CD4-positive, alpha-beta T cell treated with Interleukin-10 for 1 hour (primary cell): ENCODE results near the gene GCA.
A peak's percentile ranks its signal among the peaks of the same experiment; 100 is the strongest.

Source experiments
- DNase-seq: peaks from one replicate; pipeline ENCODE4 v3.0.0-alpha.2; 2020

GCA gene

DNA sequence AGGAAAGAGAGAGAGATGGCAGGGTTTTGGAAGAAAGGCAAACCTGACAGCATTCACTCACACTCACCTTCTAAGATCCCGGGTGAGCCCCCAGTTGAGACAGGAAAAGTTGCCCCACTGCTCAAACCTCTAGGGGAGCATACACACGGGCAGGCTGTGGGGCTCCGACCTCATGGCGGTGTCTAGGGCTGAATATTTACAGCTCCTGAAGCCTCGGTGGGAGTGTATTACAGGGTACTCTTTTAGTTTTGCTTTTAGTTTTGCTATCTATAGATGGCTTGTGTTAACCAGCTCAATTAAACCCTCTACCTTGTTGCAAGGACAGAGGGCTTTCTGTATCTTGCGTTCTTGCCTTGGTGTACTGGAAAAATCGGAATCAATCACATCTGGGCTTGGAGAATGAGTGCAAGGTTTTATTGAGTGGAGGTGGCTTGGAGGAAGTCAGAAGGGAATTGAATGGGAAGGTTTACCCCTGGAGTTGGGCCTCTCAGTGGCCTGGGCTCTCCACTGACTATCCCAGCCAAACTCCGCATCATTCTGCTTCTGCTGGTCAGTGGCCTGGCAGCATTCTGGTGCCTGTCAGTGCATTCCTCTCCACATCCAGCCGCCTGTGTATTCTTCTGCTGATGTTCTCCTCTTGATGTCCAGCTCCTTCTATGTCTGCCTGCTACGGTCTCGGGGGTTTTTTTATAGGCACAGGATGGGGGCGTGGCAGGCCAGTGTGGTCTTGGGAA is 15.3 kb upstream of the GCA start:
- DNase-seq: no peak

DNA sequence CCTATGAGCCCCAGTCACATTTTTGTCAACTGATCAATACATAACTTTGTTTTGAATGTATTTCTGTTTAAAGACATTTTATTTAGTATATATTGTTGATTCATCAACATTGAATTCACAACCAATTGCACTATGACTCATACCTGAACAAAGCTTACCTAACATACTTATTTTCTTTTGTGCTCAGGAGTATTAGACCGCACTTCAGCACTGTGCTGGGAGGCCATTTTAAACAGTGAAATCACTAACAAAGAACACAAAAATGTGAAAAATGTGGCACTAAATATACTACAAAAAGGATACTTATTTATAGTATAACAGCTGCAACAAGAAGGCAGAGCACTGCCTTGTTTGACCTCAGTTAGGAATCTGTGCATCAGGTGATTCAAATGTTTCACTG is 13.1 kb upstream of the GCA start:
- DNase-seq: no peak

DNA sequence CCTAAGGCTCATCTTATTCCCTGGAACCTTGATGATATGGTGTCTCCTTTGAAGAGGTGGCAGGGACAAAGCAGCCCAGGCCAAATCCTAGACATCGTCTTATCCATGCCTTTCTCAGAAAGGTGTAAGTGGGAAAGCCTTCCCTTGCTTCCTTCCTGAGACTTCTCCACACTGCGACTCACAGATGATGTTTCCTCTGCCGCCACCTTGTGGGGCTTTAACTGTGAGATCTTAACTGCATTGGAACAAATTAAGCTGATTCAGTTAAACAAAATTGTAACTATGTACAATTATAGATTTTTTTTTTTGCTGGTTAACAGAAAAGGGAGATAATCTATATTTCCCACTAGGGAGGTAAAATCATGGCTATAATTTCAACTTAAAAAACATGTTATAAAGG is 10.0 kb upstream of the GCA start:
- peak; percentile 37 for DNase-seq

DNA sequence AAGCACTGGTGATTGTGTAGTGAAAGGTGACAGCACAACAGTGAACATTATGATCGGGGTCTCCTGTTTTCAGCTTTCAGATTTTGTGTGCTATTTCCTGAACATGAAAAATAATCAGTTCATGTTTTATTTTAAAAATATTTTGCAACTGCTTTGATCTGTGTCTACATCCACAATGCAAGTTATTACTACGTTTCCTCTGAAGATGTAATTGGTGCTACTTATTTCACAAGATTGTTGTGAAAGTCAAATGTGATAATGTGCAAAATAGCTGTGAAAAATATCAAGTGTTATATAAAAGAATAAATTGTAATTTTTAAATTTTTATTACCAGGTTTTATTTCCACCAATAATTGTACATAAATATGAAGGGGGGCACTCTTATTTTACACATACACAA is 6.1 kb upstream of the GCA start:
- DNase-seq: no peak

DNA sequence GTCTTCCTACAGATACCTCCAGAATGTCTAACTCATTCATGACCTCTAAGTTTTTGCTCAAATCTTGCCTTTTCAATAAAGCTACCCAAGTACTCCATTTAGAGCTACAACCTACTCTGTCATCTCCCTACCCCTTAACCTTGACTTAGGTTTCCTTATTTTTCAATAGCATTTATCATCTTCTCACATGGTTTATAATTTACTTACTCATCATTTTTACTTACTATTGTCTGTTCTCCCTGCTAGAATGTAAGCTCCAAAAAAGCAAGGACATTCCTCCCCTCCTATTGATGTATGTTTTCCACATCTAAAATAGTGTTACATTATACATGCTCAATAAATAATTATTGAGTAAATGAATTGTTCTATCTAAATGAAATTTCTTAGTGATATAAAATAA is 3.1 kb upstream of the GCA start:
- no peak for DNase-seq

DNA sequence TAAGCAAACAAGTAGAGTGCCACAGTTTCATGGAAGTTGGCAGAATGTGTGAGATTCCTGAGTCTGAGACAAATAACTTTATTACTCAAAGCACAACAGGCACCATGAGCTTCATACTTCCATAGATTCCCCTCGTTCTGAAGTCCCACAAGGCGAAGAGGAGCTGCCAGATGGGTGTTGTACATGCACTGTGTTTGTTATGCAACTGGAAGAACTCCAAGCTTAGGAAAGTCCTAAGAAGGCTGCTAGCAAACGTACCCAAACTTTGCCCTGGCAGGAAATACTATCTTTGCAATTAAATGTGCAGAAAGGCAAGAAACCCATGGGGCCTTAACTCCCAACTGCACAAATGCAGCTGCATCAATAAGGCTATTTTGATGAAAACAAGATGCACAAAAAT is 1.6 kb upstream of the GCA start:
- no peak for DNase-seq

DNA sequence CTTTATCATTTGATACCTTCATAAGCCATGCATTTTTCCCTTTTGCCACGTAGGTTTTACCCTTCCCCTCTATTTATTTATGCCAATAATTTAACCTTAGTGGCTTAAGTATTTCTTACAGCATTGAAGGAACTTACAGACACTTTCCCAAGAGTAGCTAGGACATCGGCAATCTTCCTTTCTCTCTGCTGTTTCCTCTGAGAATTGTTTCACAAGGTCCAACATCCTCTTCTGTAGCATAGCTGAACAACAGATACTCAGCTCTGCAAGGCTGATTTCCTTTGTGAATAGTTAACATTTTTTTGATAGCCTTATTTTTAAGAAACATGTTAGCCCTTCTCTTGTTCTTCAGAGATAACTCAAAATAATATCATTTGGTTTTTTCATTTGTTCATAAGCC is 1.1 kb upstream of the GCA start:
- no peak for DNase-seq

DNA sequence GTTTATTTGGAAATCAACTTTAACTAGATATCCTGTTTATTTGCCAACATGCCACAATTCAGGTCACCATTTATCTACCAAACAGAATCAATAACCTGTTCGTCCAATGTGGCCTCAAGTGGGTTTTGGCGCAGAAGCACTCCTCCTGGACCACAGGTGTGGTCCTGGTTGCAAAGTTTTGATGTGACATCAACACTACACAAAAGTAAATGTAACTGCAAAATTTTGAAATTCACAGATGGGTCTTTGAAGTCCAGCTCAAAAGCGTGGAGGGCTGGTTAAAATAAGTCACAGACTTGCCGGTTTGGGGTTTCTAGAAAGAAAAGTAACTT is 474 bp upstream of the GCA start:
- DNase-seq: no peak

DNA sequence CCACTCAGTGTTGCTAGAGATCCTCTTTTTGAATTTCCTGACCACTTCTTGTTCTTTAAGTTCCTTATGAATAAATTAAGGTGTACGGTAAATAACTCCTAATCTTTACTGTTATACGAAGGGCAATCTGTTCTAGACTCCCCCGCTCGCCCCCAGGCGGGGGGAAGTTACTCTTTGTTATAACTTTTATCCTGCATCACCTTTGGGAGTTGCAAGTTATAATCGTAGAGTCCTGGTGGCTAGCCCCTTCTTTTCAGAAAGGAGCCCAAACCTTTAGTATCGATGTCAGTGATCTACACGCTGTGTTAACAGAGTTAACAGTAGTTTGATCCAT is 652 bp downstream of the GCA start:
- DNase-seq: no peak

DNA sequence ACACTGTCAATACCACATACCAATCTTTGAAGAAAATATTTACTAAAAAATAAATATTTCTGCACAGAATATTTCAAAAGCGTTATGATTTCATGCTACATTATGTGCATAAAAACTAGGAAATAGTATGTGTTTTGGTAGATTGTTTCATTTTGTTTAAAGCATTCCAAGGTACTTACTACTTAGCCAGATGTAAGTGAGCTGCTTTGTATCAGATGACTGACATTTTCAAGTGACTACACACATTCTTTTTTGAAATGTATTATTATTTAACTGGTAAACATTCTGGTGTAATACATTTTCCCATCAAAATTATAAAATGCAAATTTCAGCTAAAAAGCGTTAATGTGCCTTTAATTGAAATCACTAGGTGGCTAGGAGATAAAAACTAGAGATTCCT is 21.5 kb downstream of the GCA start:
- no peak for DNase-seq

DNA sequence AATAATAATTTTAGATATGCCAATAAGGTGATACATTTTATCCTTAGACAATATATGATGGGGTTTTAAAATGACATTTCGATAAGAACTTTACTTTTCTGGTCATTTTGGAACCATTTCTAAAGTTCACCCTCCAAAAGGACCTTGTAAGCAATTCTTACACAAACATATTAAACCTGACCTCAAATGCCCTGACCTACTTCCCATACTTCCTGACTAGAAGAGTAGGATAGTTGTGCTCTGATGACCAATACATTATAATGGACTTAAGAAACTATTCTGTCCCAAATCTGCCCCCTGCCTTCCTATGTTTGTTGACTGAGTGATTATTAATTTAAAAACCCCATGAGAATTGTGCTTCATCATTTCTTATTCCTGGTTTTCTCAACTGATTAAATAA is 24.6 kb downstream of the GCA start:
- no peak for DNase-seq

DNA sequence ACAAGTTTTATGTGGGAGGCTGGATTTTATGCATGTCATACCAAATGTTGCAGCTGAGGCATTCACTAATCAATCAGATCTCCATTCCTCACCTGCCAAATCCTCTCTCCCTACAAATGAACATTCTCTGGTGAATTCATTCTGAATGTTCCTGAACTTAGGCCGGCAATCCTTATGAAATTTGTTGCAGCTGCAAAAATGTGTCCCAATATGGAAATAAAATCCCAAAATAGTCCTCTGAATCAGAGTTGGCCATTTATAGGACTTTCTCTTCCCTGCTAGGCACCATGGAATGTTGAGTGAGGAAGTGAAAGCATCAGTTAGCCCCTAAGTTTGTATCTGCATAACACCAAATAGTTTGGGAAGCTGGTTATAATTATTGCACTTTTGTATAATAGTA is 25.6 kb downstream of the GCA start:
- no peak for DNase-seq

DNA sequence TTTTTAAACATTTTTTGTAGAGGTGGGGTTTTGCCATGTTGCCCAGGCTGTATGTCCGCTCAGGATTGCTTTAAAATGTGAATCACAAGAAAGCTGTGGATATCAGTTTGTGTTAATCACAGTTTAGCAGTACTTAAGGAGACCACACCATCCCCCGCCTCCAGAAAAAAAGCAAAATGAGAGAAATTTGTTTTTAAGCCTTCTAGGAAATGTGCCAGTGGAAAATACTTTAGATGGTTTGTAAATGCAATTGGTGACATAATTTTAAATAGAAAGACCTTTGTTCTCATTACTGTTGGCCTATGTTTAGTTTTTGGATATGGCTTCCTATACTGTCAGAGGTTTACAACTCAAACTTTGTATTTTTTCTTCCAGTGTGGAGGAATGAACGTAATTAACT is 27.0 kb downstream of the GCA start:
- DNase-seq: no peak

DNA sequence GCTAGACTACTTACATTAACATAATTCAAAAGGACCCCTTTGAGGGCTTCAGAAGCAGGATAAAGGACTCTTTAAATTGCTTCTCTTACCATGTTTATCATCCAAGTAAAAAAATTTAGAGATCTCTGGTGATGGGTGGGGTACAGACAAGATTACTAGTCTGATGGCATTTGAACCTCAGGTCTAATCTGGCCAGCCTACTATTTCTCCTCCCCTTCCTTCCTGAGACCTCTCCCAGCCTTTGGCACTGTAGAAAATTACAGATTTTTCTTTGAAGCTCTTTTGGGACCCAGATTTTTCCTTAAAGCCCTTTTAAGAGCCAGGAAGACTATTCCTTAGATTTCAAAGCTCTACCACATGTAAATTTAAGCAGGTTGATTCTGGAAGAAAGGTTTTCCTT is 28.9 kb downstream of the GCA start:
- no peak for DNase-seq

DNA sequence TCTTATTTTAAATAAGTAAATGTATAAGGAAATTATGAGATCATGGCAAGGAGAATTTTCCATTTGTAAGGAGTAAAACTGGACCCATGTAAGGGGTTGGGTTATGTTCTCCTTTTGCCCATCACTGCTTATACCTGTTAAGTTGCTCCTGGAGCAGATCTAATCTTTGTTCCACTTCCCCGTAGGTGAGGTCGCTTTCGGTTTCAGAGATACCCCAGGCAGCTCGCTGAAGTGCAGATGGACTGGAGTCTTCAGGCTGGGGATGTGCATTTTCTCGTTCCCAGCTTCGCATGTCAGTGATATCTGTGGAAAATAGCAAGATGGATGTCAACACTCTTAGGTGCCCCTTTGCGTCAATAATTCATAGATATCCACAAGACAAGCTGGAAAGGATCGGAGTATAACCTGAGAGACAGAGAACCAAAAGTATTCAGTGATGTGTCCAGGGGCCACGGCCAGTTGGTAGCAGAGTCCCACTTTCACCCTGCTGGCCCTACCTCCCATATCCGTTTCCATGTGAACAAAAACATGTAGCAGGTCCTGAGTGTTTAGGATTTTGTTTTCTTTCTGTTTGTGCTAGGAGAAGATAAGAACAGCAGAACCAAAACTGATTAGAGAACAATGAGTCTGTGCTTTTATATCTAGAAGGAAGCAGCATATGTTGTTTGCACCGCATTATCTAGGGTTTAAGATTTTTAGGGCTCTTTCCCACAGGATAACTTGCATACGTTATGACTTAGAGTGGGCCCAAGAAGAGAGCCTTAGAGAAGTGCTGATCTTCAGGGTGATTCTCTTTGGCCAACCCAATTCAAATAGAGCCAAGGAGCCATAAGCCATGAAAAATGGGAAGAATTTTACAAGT is 36.0 kb downstream of the GCA start:
- no peak for DNase-seq

DNA sequence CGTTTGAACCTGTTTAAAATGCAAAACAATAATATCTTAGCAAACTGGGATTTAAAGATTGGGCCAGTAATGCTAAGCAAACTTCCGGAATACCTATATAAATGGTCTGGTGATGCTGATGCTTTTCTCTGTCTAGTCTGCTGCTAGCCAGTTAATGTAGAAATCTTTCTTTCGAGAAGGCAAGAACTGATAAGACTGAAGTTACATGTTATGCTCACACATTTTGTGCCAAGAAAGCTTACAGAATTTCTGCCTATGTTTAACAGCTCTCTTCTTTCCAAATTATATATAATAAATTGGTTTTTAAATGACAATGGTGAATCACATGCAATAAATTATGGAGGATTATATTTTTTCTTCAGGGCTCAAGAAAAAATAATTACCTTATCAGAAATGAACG is 37.9 kb downstream of the GCA start:
- DNase-seq: no peak

DNA sequence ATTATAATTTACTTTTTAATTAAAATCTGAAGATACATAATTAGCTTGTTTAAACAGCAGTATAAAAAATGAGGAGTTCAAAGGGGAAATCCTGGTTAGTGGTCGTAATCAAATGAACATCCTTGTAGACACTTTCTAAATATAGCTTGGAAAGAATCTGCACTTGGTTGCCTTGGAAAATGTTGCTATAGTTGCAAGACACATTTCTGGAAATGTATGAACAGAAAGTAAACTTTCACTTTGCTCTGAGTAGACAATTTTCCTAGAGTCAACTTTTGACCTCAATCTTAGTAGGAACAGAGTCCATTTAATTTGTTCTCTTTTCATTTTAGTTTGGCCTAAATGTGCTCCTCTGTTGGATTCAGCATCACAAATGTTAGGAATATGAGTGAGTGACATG is 38.3 kb downstream of the GCA start:
- no peak for DNase-seq

DNA sequence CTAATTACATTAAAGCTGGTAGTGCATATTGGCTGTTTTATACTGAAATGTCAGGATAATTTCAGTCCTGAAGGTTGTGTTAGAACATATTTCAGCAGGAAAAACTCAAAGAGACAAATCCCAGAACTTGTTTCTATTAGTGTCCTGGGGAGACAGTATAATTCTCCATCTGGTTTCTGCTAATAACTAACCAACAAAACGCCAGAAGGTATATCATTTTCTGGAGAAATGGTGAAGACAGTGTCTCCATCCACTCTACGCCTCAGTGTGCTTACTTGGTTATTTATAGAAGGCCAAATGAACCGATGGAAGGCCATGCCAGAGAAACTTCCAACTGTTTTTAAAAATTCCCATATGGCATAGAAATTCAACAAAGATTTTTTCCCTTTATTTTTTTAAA is 41.6 kb downstream of the GCA start:
- no peak for DNase-seq

DNA sequence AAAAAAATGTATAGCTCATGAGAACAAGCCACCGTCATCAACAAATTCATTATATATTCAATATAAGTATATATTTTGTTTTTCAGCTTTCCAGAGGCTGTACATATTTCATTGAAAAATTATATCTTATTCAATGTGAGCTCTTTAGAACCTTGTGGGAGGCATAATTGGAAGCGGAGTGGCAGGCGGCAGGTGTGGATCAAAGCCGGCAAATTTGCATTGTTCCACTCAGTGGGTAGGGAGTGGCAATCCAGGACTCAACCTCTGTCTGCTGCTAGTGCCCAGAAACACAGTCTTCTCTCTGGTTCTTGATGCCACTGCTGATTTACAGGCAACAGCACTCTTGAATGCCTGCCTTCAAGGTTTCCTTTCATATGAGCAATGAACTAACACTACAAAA is 46.9 kb downstream of the GCA start:
- DNase-seq: no peak

DNA sequence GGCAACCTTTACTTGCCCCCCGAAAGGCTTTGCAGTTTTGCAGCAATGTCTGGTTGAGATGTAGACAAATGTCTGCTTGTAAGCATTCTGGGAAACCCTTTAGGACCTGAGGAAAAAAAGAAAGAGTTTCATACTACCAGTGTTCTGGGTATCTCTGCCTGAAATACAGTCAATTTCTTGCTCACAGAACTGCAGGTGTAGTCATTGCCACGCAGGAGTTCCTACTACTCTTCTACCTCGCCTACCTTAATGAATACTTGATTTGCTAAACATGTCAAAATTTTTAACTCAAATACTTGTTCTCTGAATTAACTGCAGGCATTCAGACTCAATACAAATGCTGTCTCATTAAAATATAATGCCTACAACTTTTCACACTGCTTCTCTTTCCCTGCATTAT is 56.4 kb downstream of the GCA start:
- DNase-seq: no peak

DNA sequence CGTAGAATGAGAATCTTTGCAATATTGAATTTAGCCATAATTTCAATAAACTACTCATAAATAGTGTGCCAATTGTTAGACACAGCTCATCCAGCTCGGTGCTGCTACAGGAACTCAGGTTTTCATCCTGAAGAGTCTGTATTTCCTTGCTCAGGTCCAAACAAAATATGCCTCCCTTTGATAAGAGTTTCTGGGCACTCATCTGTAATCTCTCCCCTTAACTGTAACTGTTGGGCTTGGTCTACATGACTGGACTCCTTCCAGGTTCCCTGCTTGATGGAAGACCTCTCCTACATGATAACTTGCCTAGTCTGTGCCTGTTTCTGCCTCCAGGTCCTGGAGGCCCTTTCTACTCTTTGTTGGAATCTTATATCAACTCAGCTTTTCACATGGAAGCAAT is 57.9 kb downstream of the GCA start:
- no peak for DNase-seq

DNA sequence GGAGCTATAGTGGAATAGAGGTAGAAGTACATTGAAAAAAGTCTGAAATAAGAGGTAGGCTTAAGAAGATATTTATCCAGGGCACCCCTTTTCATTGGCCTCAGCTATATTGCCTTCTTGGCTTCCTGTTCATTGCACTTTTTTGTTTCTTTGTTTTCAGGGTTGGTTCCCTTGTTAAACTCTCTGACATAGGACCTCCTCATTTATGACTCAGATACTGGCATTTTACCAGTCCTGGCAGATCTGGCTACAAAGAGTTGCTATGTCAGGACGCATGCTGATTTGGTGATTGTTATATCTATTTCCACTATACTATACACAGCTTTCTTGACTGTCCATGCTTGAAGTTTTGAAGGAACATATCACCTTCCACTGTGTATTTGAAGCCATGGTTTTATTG is 60.0 kb downstream of the GCA start:
- DNase-seq: no peak
